OCI-LY7 (cell line): ENCODE data around the gene PHF8.

Experiments
- CTCF ChIP-seq: fragments of 200-600 bp; sonication (generic); conservative IDR thresholded peaks from 2 replicates; pipeline ENCODE4 v1.5.1; 2014; ENCODE audit warnings: mild to moderate bottlenecking, antibody characterized with exemption, low read length, moderate library complexity, mixed read lengths
- EZH2phosphoT487 ChIP-seq: fragments of 200-600 bp; sonication (generic); IDR thresholded peaks from 2 replicates; pipeline ENCODE4 v1.6.1; 2018; ENCODE audit warnings: low read depth, borderline replicate concordance, mild to moderate bottlenecking, mixed run types, antibody characterized with exemption, low read length, moderate library complexity, mixed read lengths

- no peak for TF ChIP-seq CTCF
- TF ChIP-seq EZH2phosphoT487 = no peak
These were observed 113.5 kb downstream of the PHF8 start for GRCh38 chrX:53930515-53931380.
